ENCODE results near the gene IMMP2L. TPM values are rescaled to one million over a fixed set of nuclear protein-coding genes. Genes with fewer than 3 reads are reported as not detected.
"Not testable (repeated sequence)": the region's sequence is repeated elsewhere in the genome, so short reads cannot be mapped to it uniquely, and the experiment has no call there.

The IMMP2L gene
- total RNA-seq, 1 donor from 2014 or later = 13.8 TPM

DNA sequence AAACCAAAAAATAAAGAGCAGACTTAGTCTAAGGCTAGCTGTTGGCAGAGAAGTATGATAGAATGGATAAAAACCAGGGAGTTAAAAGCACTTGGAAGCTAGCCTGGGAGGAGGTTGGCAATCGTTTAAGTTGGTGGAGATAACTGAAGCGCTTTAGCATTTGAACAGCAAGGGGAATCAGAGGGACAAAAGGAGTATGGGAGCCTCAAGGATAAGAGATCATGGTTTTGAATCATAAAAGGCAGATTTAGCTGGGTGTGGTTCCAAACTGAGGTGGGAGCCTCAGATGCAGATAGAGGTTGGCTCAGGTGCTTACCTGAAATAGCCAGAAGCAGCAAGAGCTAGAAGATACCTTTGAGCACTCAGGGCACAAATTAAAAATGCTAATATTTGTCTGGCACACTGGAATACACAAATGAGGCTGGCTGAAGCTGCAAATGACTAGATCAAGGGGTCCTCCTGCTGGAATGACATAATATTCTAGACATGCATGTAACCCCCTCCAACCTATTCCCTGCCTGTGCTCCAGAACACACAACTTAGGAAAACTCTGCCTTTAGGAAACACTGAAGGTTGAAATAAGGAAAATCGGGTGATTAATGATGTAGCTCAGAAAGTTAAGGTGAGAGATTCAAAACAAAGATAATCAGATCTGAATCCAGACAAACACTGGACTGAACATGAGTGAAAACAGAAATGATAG lies 843.6 kb downstream of the IMMP2L start:
- ATAC-seq (no peak), DNase-seq (ENCODE audit: low spot score) (no peak)

DNA sequence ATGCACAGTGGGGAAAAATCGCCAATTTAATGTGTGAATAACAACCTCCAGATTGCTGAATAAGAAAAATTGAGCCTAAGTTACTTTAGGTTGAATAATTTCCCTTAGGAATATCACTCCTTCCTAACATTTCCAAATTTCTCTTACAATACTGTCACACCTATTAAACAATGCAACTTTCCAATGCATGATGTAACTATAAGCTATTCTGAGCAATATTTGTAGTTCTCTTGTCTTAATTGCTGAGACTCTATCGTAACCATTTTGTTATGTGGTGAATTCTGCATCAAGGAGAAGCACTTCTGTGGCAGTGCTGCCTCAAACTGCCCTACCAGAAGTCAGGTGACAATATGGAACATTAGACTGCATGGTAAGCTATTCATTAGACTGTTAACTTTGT lies 858.1 kb downstream of the IMMP2L start:
- no peak for DNase-seq (ENCODE audit: low spot score)
- no peak for ATAC-seq

DNA sequence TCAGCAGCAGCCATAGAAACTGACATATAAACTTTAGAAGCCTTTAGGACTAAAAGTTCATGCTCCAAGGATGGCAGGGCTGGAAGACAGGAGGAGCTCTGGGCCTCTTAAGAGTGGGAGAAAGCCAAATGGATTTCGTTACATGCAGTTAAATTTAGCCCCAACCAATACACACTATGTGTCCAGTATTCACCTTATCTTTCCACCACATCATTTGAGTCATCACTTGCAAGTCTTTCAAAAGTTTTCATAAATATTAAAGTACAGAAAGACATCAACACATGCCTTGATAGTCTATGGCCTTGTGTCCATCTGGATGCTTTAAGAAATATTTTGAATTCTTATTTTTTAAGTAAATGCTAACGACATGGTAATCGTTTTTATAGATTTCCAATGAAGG lies 863.7 kb downstream of the IMMP2L start:
- ATAC-seq (no peak), DNase-seq (ENCODE audit: low spot score) (no peak)

DNA sequence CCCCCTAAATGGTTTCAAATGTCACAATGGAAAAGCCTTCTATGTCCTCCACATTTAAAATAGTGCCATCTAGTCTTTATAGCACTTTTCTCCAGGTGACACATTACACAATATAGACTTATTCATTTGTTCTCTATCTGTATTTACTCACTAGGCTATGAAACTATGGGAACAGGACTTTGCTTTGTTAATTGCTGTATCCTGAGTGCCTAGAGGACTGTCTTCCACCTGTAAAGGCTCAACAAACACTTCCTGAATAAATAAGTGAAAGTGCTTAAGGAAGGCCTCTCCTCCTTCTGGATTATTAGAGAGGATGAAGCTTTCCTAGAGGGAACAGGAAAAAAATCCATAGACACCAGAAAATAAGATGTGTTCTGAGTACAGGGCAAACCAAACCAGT lies 868.9 kb downstream of the IMMP2L start:
- DNase-seq (ENCODE audit: low spot score) = no peak
- no peak for ATAC-seq

DNA sequence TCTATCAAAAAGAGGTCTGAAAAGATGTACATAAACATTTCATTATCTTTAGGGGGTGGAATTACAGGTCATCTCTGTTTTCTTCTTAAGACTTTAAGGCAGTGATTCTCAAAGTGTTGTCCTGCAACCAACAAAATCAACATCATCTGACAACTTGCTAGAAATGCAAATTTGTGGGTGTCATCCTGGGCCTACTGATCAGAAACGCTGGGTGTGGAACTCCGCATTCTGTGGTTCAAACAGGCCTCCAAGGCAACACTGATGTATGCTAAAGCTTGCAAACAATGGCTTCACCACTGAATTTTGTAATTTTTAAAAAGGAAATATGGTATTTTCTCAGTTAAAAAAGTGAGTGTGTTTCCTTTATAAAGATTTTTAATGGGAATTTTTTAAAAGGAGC lies 873.4 kb downstream of the IMMP2L start:
- no peak for ATAC-seq
- DNase-seq (ENCODE audit: low spot score) = no peak

DNA sequence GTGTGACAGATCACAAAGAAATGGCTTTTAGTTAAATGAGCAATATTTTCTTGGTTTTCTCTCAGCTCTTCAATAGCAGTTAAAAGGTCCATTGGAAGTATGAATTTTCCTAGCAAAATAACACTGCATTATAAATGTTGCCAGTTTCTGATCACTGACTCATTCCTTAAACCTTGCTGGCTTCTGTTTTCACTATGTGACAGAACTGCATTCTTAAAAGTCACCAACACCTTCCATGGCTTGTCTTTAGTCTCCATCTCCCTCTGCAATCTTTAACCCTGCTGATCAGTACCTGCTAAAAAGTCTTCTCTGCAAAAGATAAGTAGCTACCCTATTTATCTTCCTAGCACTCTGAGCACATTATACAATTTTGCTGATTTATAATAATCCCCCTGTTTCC lies 876.4 kb downstream of the IMMP2L start:
- no peak for DNase-seq (ENCODE audit: low spot score)
- no peak for ATAC-seq

DNA sequence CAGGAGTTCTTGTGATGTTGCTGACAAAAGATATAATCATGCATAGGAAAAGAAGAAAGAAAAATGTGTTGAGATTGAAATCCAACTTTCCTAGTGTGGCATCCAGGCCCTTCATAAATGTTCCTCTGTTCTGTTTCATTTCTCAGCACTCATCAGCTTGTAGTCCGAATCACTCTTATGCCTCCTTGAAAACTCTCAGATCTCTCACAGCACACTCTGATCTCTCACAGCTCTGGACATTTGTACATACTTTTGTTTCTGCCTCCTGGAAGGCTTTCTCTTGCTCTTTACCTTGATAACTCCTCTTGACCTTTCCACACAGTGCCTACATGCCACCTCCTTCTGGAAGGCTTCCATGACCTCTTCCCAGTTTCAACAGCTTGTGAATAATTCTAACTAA lies 880.4 kb downstream of the IMMP2L start:
- ATAC-seq (no peak), DNase-seq (ENCODE audit: low spot score) (no peak)

DNA sequence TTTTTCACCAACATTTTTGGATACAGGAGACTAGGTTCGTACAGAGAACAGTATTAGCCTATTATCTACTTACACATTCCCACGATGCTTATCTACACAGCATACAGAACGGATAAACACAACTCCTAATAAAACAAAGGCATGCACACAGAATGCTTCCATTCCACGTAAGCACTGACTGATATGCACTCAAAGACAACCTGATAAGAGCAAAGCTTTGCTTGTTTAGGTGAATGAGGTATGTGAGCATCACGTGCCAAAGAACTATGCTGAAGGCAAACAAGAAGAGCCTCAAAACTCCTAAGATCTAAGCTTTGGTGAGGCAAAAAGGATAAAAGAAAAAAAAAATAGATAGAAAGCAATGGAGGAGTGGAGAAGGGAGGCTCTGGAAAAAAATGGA lies 884.9 kb downstream of the IMMP2L start:
- DNase-seq (ENCODE audit: low spot score) (no peak), ATAC-seq (no peak)

DNA sequence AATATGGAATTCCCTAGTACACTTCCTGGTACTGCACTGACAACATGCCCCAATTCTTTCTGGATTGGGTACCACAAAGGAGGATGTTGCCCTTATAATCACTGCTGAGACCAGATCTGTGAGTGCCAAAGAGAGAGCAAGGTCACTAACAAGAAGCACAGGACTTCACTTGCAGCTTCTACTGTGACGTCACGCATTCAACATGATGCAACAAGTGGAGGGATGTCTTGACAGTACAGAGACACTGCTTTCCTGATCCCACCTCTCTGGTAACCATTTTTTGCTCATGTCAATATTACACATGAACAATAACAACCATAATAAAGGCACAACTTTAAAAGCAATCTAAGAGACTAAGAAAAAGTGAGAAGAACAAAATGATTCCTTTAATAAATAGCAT lies 885.5 kb downstream of the IMMP2L start:
- DNase-seq (ENCODE audit: low spot score) = no peak
- no peak for ATAC-seq

DNA sequence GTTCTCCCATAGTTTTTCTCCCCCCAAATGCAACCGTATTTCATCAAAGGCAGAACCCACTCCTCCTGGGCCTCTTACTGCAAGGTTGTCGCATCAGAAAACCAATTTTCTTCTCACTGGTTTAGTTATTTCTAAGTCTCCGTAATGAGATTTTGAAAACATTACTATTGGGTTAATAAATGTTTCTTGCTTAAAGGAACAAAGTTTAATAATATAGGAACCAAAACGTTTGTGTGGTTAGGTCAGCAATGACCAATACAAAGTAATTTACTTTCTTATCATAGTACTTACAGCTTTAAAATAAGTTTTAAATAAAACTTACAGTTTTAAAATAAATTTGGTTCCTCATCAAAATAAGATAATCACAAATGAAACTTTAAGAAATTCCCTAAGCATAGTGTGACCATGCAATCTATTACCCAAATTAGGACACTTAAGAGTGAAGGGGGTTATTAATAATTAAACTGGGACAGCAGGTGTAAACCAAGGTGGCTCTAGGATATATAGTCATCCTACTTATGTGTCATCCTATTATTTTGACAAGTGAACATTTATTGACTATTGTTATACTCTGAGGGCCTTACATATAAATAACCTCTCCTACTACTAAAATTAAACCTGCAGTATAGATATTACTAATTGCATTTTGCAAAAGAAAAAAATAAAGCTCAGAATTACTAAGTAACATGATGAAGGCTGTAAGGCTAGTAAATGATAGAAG lies 886.7 kb downstream of the IMMP2L start:
- DNase-seq (ENCODE audit: low spot score) = no peak

DNA sequence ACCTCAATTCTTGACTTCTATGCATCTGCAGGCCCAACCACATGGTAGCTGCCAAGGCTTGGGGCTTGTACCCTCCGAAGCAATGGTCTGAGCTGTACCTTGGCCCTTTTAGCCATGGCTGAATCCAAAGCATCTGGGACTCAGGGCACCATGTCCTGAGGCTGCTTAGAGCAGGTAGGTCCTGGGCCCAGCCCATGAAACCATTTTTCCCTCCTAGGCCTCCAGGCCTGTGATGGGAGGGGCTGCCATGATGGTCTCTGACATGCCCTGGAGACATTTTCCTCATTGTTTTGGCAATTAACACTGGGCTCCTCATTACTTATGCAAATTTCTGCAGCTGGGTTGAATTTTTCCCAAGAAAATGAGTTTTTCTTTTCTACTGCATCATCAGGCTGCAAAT lies 889.1 kb downstream of the IMMP2L start:
- no peak for DNase-seq (ENCODE audit: low spot score)
- ATAC-seq = no peak

More for the DNA sequence above, 886.7 kb downstream of the IMMP2L start:
- ATAC-seq = no peak

DNA sequence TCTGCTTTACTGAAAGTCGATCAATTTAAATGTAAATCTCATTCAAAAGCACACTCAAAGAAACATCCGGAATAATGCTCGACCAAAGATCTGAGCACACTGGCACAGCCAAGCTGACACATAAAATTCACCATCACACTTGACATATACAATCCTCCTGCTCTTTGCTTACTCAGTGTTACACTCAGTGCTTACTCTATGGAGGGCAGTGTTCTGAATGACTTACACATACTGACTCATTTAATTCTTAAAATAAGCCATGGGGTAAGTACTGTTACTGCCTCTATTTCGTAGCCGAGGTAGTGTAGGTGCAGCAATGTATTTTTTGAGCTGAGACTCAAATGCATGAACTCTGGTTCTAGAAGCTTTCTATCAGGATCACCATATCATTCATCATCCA lies 892.9 kb downstream of the IMMP2L start:
- no peak for ATAC-seq
- no peak for DNase-seq (ENCODE audit: low spot score)

DNA sequence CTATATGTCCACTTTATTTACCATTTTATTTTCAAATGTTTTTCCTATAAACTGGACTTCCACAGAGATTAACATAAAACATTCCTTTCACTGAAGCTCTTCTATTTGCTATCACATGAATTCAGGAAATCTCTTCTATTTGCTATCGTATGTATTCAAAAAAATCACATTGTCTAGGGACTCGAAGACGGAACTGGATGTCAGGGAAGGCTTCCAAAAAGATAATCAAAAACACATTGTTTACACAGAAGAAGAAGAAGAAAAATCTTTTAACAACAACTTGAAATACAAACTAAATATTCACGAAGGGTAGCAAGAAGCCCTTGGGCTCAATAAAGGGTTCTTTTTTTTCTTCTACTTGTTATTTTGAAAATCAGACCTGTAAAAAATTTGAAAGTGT lies 897.5 kb downstream of the IMMP2L start:
- no peak for ATAC-seq
- no peak for DNase-seq (ENCODE audit: low spot score)

DNA sequence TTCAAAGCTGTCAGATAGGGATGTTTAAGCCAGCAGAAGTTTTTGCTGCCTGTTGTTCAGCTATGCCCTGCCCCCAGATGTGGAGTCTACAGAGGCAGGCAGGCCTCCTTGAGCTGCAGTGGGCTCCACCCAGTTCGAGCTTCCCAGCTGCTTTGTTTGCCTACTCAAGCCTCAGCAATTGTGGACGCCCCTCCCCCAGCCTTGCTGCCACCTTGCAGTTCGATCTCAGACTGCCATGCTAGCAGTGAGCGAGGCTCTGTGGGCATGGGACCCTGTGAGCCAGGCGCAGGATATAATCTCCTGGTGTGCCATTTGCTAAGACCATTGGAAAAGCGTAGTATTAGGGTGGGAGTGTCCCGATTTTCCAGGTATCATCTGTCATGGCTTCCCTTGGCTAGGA lies 901.7 kb downstream of the IMMP2L start:
- ATAC-seq; DNase-seq (ENCODE audit: low spot score): not testable (repeated sequence)

DNA sequence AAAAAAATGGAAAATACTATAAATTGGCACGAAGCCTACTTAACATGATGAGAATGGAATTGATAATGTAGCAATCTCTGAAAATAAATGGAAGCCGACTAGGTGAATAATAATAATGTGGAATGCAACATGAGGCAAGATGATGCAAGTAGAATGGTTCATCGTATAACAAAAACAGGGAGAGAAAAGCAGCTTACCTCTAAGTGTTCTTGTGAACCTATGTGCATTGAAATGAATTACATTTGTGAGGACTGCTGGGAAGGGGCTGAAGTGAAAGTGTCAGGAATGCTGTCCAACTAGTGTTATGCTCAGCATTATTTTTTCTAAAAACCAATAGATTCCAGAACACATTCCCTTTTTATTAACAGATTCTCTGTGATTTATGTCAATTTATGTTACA lies 912.0 kb downstream of the IMMP2L start:
- no peak for DNase-seq (ENCODE audit: low spot score)

DNA sequence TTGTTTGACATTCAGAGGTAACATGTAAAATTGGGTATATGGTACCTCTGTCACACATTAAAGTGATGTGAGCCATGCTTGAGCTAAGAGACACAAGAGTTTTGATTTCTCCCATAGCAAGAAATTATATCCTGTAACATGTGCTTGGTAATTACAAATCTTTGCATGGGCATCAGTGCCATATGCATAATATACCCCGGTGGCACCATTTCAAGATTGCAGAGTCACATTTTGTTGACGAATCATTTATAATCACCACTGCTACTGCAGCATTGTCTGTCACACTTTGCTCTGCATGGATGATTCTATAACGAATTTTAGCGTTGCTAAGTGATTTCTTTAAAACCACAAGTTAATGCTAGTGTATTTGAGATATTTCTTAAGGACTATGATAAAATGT lies 915.0 kb downstream of the IMMP2L start:
- DNase-seq (ENCODE audit: low spot score) (no peak), ATAC-seq (no peak)

More for the DNA sequence above, 912.0 kb downstream of the IMMP2L start:
- ATAC-seq = no peak

DNA sequence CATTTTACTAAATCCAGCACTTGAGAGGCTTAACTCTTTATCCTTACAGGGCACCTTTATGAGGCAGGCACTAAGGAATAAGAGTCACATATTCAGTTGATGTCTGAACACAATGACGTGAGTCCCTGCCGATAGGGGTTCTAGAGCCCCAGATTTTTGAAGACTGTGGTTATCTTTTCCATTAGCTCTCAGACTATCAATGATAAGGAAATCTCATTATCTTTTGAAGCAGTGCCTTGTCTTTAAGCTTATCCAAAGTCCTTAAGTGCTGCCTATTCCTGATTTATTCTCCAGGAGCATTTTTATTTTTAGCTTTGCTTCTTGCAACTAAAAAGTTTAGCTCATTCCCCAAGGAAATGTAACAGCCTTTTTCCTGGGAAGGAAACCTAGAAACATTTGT lies 915.5 kb downstream of the IMMP2L start:
- DNase-seq (ENCODE audit: low spot score) (no peak), ATAC-seq (no peak)

DNA sequence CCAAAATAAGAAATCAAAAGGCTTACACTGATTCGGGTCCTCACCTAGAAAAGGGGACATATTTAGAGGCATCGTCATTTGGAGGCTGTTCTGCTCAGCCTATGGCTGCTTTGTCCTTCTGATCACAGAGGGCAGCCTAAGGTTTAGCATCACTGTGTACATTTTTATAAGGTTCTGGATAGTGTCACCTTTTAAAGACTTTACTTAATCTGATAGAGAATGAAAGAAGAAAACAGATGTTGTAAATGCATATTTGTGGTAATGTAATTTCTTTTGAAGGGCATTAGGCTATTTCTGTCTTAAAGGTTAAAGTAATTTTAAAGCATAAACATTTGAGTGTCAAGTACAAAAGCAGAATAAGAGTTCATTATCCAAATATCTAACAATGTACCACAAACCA lies 916.7 kb downstream of the IMMP2L start:
- no peak for ATAC-seq
- no peak for DNase-seq (ENCODE audit: low spot score)

DNA sequence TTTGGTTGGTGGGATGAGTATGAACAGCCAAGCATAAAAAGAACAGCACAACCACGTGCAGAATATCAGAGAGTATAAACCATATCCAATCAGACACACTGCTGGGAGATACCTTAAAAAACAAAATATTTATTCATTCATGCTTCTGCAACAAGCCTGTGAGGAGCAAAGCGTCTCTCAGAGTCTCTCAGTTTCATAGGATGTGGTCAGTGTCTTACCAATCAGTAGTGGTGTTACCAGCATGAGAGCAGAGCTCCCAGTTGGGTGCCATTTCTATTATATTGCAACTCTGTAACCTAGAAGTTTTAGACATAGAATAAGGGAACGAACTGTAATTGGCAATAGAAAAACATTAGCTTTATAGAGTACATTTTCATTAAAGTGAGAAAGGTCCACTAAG lies 917.2 kb downstream of the IMMP2L start:
- DNase-seq (ENCODE audit: low spot score) (no peak), ATAC-seq (no peak)

DNA sequence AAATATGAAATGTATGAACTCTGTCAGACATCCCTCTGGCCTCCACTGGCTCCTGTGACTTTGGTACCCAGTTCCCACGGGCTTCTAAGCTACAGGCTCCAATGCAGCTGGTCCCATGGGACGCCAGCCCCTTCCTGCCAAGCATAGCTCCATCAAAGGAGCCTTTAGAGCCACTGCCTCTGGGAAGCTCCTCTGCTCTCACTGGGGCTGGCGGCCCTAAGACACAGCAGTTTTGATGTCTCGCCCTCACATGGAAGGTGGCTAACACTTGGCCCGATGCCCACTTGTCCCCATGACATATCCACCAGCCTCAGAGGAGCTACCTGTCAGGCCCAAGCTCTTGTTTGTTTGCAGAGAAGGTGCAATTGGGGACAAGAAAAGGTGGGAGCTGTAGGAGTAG lies 925.0 kb downstream of the IMMP2L start:
- DNase-seq (ENCODE audit: low spot score) = no peak

DNA sequence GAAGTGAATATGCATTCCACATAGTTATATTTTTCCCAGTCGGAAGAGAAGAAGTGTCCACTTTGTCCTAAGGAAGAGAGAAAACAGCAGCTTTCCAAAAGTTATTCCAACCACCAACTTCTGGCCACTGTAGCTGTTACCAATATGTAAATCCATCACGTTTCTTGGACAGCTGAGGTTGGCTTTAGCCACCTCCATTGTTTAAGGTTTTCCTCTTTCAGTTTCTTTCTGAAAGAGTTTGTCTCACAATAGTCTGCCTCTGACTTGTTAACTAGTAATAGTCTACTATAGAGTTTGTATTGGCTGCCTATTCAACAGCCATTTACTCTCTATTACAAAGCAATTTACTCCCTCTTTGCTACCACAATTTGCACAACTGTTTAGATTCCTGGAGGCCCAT lies 929.0 kb downstream of the IMMP2L start:
- ATAC-seq (no peak), DNase-seq (ENCODE audit: low spot score) (no peak)

More for the DNA sequence above, 925.0 kb downstream of the IMMP2L start:
- no peak for ATAC-seq

DNA sequence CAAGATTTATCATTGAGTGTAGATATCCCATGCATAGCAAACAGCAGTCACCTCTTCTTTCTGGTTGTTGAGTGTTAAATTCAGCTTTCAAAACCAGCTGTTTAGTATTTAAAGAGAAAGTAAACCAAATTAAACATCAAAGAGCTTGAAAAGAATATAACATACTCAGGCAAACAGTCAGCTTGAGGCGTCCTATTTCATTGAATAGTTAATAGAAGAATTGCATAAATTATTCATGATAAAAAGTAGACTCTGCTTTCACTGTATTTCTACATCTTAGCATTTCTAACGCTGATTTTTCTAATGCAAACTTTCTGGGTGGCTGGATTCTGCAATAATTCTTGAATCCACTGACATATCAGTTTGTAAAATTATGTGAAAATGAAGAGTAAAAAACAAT lies 935.9 kb downstream of the IMMP2L start:
- DNase-seq (ENCODE audit: low spot score) = no peak
- ATAC-seq = no peak

DNA sequence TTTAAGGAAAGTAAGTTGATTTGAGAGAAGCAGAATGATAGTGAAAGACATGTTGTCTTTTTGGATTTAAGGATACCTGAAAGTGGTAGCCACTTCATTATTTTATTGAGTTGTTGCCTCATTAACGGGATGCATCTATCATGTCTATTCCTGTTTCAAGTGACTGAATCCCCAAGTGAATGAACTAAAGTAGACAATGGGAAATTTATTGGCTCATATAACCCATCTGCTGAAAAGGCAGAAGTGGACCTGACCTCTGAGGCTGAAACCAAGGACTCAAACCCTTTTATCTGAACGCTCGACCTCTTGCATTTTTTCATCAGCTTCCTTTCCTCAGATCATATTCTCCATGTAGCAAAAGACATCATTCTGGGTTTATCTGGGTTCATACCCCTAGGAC lies 937.0 kb downstream of the IMMP2L start:
- ATAC-seq (no peak), DNase-seq (ENCODE audit: low spot score) (no peak)

Data from left lobe of liver (tissue), 2 donors.